MM.1S (cell line): ENCODE results near the gene CELF2.

ENCODE experiments used
- DNase-seq: peaks from one replicate; pipeline ENCODE4 v3.0.0-alpha.2; 2015
- H2AFZ ChIP-seq: fragments of 300-600 bp; sonication (generic); 2 replicates; pipeline ENCODE4 v1.6.0; 2016; ENCODE audit warnings: antibody characterized with exemption, low read length
- H3F3A ChIP-seq: fragments of 300-600 bp; sonication (generic); 2 replicates; pipeline ENCODE4 v1.6.1; 2016; ENCODE audit warnings: mild to moderate bottlenecking, antibody characterized with exemption, low read length, moderate library complexity, mixed read lengths; ENCODE audit not compliant: insufficient read depth
- H3K27ac ChIP-seq: fragments of 300-600 bp; sonication (generic); 2 replicates; pipeline ENCODE4 v1.5.1; 2016; ENCODE audit warnings: mild to moderate bottlenecking, low read length
- H3K27me3 ChIP-seq: fragments of 300-600 bp; sonication (generic); replicated peaks from 2 replicates; pipeline ENCODE4 v1.6.0; 2016; ENCODE audit warnings: low read length; ENCODE audit not compliant: insufficient read depth
- H3K36me3 ChIP-seq: fragments of 300-600 bp; sonication (generic); replicated peaks from 2 replicates; pipeline ENCODE4 v1.6.1; 2016; ENCODE audit warnings: mild to moderate bottlenecking, low read length, mixed read lengths; ENCODE audit not compliant: insufficient read depth
- H3K4me1 ChIP-seq: fragments of 300-600 bp; sonication (generic); 2 replicates; pipeline ENCODE4 v1.6.1; 2016; ENCODE audit warnings: low read length, mixed read lengths
- H3K4me2 ChIP-seq: fragments of 300-600 bp; sonication (generic); 2 replicates; pipeline ENCODE4 v1.6.0; 2016; ENCODE audit warnings: low read depth, low read length
- H3K4me3 ChIP-seq: fragments of 300-600 bp; sonication (generic); 2 replicates; pipeline ENCODE4 v1.5.1; 2016; ENCODE audit warnings: low read length, mixed read lengths
- H3K79me2 ChIP-seq: fragments of 300-600 bp; sonication (generic); 2 replicates; pipeline ENCODE4 v1.6.1; 2016; ENCODE audit warnings: mixed run types, low read length, mixed read lengths
- H3K9ac ChIP-seq: fragments of 300-600 bp; sonication (generic); 2 replicates; pipeline ENCODE4 v1.6.1; 2016; ENCODE audit warnings: low read length, mixed read lengths
- H3K9me2 ChIP-seq: fragments of 300-600 bp; sonication (generic); replicated peaks from 2 replicates; pipeline ENCODE4 v1.6.1; 2016; ENCODE audit warnings: mild to moderate bottlenecking, low read length, mixed read lengths; ENCODE audit not compliant: insufficient read depth
- H3K9me3 ChIP-seq: fragments of 300-600 bp; sonication (generic); replicated peaks from 2 replicates; pipeline ENCODE4 v1.6.1; 2016; ENCODE audit warnings: mild to moderate bottlenecking, low read length, mixed read lengths; ENCODE audit not compliant: insufficient read depth
- H4K20me1 ChIP-seq: fragments of 300-600 bp; sonication (generic); 2 replicates; pipeline ENCODE4 v1.6.1; 2016; ENCODE audit warnings: mild to moderate bottlenecking, low read length, moderate library complexity, mixed read lengths; ENCODE audit not compliant: insufficient read depth
- CTCF ChIP-seq: fragments of 300-600 bp; sonication (generic); IDR thresholded peaks from 2 replicates; pipeline ENCODE4 v1.5.1; 2016; ENCODE audit warnings: antibody characterized with exemption, low read length, mixed read lengths
- EZH2 ChIP-seq: fragments of 300-600 bp; sonication (generic); optimal IDR thresholded peaks from 2 replicates; pipeline ENCODE3; 2017; ENCODE audit warnings: low read depth, mild to moderate bottlenecking, antibody characterized with exemption, low read length, mixed read lengths
- EZH2phosphoT487 ChIP-seq: fragments of 300-600 bp; sonication (generic); IDR thresholded peaks from 2 replicates; pipeline ENCODE4 v1.6.1; 2018; ENCODE audit warnings: antibody characterized with exemption, low read length

The CELF2 gene

GRCh38 chr10:11243425-11244222, 226.0 kb downstream of the CELF2 start:
- peak overlapping the region; percentile 99 for H3K27ac ChIP-seq
- H3K36me3 ChIP-seq, result peaks cover 10% of the 10 kb centered on the region
- no peak overlapping the region for H2AFZ ChIP-seq
- peaks cover 92% of the 10 kb centered on the region for H3F3A ChIP-seq
- H3K4me1 ChIP-seq, result peaks cover 95% of the 10 kb centered on the region
- no peaks in the 10 kb centered on the region for H3K9me2 ChIP-seq
- no peaks in the 10 kb centered on the region for H3K27me3 ChIP-seq
- peak overlapping the region; percentile 41 for H3K4me2 ChIP-seq
- no peak for DNase-seq
- peaks cover 100% of the 10 kb centered on the region for H3K79me2 ChIP-seq
- no peaks in the 10 kb centered on the region for H3K9me3 ChIP-seq
- H3K9ac ChIP-seq, result no peak overlapping the region
- H4K20me1 ChIP-seq, result no peaks in the 10 kb centered on the region
- TF ChIP-seq EZH2 (no peak), CTCF (no peak), EZH2phosphoT487 (no peak)
- no peak overlapping the region for H3K4me3 ChIP-seq

GRCh38 chr10:11245095-11245479, 227.4 kb downstream of the CELF2 start:
- H3K9ac ChIP-seq, result peak overlapping the region; percentile 77
- peaks cover 96% of the 10 kb centered on the region for H3K4me1 ChIP-seq
- DNase-seq, result peak; percentile 33
- peaks cover 93% of the 10 kb centered on the region for H3F3A ChIP-seq
- peak overlapping the region; percentile 41 for H3K4me2 ChIP-seq
- H3K4me3 ChIP-seq, result no peak overlapping the region; the same call in 1 of the 2 replicates
- H2AFZ ChIP-seq, result no peak overlapping the region
- no peaks in the 10 kb centered on the region for H4K20me1 ChIP-seq
- TF ChIP-seq EZH2 (no peak), CTCF (no peak), EZH2phosphoT487 (no peak)
- no peaks in the 10 kb centered on the region for H3K27me3 ChIP-seq
- peak overlapping the region; percentile 99 for H3K27ac ChIP-seq
- peaks cover 100% of the 10 kb centered on the region for H3K79me2 ChIP-seq
- no peaks in the 10 kb centered on the region for H3K9me3 ChIP-seq
- H3K9me2 ChIP-seq, result no peaks in the 10 kb centered on the region
- H3K36me3 ChIP-seq, result peaks cover 15% of the 10 kb centered on the region

- no peak overlapping the region; the same call in 1 of the 2 replicates for H3K4me3 ChIP-seq
- peaks cover 11% of the 10 kb centered on the region; the same call in 1 of the 2 replicates for H3K36me3 ChIP-seq
- peaks cover 100% of the 10 kb centered on the region for H3K79me2 ChIP-seq
- H3F3A ChIP-seq, result peaks cover 93% of the 10 kb centered on the region
- H3K27ac ChIP-seq, result peak overlapping the region; percentile 99
- peak; percentile 89 for DNase-seq
- H3K4me2 ChIP-seq, result peak overlapping the region; percentile 41
- no peaks in the 10 kb centered on the region for H4K20me1 ChIP-seq
- H3K9ac ChIP-seq, result peak overlapping the region; percentile 77
- no peaks in the 10 kb centered on the region for H3K27me3 ChIP-seq
- H2AFZ ChIP-seq, result no peak overlapping the region
- no peaks in the 10 kb centered on the region for H3K9me3 ChIP-seq
- H3K9me2 ChIP-seq, result no peaks in the 10 kb centered on the region
- TF ChIP-seq CTCF (no peak), EZH2phosphoT487 (no peak), EZH2 (no peak)
- peaks cover 96% of the 10 kb centered on the region for H3K4me1 ChIP-seq
These were observed 227.8 kb downstream of the CELF2 start for GRCh38 chr10:11245510-11245909.
